HFF-Myc (cell line): ENCODE data around the gene HK1.
"Not testable (repeated sequence)": the region's sequence is repeated elsewhere in the genome, so short reads cannot be mapped to it uniquely, and the experiment has no call there.

Experiments
- DNase-seq: peaks from one replicate; pipeline ENCODE4 v3.0.0-alpha.2; 2011; ENCODE audit warnings: low read depth; ENCODE audit errors: extremely low read depth
- H3K4me3 ChIP-seq: replicated peaks from 2 replicates; pipeline ENCODE4 v1.5.1; 2011; ENCODE audit warnings: low read depth, mild to moderate bottlenecking, control low read depth, low read length
- CTCF ChIP-seq: IDR thresholded peaks from 2 replicates; pipeline ENCODE4 v1.5.1; 2012; ENCODE audit warnings: mild to moderate bottlenecking, low read depth, low read length, control low read depth; ENCODE audit errors: missing control alignments

HK1 gene

DNA sequence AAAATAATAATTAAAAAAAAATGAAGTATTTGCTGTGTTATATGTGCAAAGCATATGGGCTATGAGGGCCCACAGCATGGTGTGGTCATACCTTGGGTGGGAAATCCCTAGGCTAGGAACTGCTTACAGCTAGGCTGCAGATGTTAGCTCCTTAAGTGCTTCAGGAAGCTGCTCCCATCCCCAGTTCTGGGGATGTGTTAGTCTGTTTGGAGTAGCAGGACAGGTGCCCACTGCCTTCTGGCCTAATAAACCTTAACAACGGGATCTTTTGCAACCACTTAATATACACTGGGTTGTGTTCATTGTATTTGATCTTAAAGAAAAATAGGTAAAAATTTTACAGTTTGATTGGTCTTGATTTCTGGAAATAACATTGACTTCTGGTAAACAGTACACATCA lies 46.3 kb downstream of the HK1 start:
- DNase-seq: no peak
- no peak overlapping the region for H3K4me3 ChIP-seq
- no peak for TF ChIP-seq CTCF

DNA sequence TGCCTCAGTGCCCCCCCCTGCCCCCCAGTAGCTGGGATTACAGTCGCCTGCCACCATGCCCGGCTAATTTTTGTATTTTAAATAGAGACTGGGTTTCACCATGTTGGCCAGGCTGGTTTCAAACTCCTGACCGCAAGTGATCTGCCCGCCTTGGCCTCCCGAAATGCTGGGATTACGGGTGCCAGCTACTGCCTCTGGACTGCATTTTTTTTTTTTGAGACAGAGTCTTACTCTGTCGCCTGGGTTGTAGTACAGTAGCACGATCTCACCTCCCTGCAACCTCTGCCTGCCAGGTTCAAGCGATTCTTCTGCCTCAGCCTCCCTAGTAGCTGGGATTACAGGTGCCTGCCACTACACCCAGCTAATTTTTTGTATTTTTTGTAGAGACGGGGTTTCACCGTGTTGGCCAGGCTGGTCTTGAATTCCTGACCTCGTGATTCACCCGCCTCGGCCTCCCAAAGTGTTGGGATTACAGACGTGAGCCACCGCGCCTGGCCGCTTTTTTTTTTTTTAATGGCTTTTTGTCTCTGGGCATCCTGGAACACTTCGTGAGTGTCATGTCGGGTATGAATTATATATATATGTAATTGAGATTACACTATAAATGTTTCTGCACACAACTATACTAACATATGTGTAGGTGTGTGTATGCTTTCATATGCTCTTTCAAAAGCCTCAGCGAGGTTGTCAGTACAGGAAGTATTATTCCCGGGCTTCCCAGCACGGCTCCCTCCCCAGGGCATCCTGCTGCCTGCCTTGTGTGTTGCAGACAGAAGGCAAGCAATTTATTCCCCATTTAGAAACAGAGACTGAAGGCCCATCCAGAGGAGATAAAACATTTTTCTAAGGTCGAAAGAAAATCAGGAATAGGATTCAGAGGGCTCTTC lies 47.6 kb downstream of the HK1 start:
- not testable (repeated sequence) for H3K4me3 ChIP-seq, DNase-seq

- DNase-seq: no peak
- no peak for TF ChIP-seq CTCF
- no peak overlapping the region for H3K4me3 ChIP-seq
Measured at GRCh38 chr10:69326692-69327091, 48.4 kb downstream of the HK1 start.

- H3K4me3 ChIP-seq: no peak overlapping the region
- TF ChIP-seq CTCF: no peak
- no peak for DNase-seq
Measured at GRCh38 chr10:69327463-69328379, 49.4 kb downstream of the HK1 start.

- no peak overlapping the region for H3K4me3 ChIP-seq
- no peak for TF ChIP-seq CTCF
- no peak for DNase-seq
Measured at GRCh38 chr10:69328380-69328735, 50.1 kb downstream of the HK1 start.

DNA sequence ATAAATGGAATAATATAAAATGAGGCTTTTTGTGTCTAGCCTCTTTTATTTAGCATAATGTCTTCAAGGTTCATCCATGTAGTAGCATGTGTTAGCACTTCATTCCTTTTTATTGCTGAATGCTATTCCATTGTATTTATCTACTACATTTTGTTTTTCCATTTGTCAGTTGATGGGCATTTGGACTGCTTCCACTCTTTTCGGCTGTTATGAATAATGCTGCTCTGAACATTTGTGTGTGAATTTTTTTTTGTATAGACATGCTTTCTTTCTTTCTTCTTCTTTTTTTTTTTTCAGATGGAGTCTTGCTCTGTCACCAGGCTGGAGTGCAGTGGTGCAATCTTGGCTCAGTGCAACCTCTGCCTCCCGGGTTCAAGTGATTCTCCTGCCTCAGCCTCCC lies 50.6 kb downstream of the HK1 start:
- H3K4me3 ChIP-seq, DNase-seq: not testable (repeated sequence)

GRCh38 chr10:69329721-69330178 lies 51.5 kb downstream of the HK1 start:
- DNase-seq: no peak
- no peak overlapping the region for H3K4me3 ChIP-seq
- TF ChIP-seq CTCF: no peak
